ENCODE measurements around the gene ING1.
"Not testable (repeated sequence)": the region's sequence is repeated elsewhere in the genome, so short reads cannot be mapped to it uniquely, and the experiment has no call there.

ING1 gene, protein sequence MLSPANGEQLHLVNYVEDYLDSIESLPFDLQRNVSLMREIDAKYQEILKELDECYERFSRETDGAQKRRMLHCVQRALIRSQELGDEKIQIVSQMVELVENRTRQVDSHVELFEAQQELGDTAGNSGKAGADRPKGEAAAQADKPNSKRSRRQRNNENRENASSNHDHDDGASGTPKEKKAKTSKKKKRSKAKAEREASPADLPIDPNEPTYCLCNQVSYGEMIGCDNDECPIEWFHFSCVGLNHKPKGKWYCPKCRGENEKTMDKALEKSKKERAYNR

DNA sequence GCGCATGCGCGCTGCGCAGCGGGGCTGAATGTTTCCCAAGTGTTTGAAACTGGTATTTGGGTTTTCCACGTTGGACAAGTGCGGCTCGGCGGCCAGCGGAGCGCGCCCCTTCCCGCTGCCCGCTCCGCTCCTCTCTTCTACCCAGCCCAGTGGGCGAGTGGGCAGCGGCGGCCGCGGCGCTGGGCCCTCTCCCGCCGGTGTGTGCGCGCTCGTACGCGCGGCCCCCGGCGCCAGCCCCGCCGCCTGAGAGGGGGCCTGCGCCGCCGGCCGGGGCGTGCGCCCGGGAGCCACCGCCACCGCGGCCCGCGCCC lies at the start of gene ING1:
ING1 (plus strand) TSS at position 59 of the 311 bp plus-strand sequence. CDS start 450 bp downstream, outside the sequence.
- no peak for DNase-seq

DNA sequence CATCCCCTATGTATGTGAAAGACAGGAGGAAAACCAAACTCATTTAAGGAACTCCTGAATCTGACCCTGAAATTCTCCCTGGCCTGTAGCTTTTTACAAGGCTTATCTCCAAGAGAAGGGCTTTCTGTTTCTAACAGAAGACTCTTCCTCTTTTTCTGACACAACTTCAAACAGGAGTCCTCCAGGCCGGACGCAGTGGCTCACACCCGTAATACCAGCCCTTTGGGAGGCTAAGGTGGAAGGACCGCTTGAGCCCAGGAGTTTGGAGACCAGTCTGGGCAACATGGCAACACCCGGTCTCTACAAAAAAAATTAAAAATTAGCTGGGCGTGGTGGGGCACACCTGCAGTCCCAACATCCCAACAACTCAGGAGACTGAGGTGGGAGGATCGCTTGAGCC lies 49.5 kb upstream of the ING1 start:
- no peak for DNase-seq

GRCh38 chr13:110664673-110665072 lies 48.8 kb upstream of the ING1 start:
- no peak for DNase-seq

DNA sequence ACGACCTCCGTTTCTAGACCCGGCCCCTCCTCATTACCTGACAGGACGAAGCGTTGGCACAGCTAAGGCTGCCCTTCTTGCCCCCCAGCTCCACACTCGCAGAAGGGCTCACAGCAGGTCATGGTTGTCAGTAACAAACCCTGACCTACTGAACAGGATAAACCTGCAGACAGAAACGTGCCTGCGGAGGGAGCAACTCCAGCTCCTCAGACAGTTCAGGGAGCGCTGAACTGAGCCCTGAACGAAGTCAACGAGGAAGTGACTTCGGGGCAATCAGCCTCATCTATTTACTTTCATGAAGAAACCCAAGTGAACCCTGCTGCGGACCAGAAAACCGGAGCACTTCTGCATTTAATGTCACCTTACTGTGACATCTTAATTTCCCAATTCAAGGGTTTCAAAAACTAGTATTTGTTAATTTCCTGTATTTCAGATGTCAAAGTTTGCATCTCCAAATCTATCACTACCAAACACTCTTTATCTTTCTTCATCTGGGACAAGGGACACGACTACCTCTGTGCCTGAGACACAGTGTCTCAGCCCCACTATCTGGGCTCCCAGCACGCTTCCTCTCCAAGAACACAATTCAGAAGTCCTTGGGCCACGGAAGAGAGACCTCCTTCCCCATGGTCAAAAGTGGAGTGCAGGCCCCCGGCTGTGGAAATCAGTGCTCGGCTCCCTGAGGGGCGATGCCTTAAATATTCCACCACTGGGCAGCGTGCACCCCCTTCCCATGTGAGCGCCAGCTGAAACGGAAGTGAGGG lies 47.8 kb upstream of the ING1 start:
- no peak for DNase-seq

GRCh38 chr13:110666255-110666533 lies 47.3 kb upstream of the ING1 start:
- DNase-seq: no peak

- DNase-seq: no peak
Observed at GRCh38 chr13:110669036-110669435, 44.5 kb upstream of the ING1 start.

DNA sequence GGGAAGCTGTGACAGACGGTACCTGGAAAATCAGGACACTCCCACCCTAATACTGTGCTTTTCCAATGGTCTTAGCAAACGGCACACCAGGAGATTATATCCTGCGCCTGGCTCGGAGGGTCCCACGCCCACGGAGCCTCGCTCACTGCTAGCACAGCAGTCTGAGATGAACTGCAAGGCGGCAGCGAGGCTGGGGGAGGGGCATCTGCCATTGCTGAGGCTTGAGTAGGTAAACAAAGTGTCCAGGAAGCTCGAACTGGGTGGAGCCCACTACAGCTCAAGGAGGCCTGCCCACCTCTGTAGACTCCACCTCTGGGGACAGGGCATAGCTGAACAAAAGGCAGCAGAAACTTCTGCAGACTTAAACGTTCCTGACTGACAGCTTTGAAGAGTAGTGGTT lies 43.7 kb upstream of the ING1 start:
- not testable (repeated sequence) for DNase-seq

DNA sequence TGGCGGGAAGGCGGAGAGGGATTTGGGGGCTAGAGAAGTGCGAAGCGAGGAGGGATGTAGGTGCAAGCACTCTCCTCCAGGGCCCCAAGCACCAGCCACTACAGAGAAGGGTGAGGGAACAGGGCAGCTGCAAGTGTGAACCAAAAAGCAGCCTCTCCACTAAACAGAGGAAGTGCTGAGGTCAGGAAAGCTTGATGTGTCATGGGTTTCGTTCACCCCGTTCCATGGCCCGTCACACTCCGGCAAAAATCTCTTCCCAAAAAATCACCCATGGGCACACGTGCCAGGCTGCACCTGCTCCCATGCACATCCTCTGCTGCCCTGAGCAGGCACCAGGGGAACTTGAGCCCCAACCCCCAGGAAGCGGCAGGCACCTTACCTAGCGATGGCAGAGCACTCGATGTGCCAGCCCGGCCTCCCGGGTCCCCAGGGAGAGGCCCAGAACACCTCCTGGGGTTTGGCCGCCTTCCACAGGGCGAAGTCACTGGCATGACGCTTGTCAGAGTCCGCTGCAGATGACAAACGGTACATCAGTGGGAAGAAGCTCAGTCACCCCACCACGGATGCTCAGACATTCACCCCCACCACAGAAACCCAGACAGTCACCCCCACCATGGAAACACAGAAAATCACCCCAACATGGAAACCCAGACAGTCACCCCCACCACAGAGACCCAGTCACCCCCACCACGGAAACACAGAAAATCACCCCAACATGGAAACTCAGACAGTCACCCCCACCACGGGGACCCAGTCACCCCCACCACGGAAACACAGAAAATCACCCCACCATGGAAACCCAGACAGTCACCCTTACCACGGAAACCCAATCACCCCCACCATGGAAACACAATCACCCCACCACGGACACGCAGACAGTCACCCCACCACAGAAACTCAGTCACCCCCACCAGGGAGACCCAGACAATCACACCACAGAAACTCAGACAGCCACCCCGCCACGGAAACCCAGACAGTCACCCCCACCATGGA lies 36.6 kb upstream of the ING1 start:
- peak; percentile 47 for DNase-seq

- peak; percentile 25 for DNase-seq
Observed at GRCh38 chr13:110677731-110678545, 35.6 kb upstream of the ING1 start.

GRCh38 chr13:110680852-110681251 lies 32.6 kb upstream of the ING1 start:
- no peak for DNase-seq

- no peak for DNase-seq
Observed at GRCh38 chr13:110681868-110682550, 31.5 kb upstream of the ING1 start.

GRCh38 chr13:110682746-110683145 lies 30.8 kb upstream of the ING1 start:
- DNase-seq: no peak

DNA sequence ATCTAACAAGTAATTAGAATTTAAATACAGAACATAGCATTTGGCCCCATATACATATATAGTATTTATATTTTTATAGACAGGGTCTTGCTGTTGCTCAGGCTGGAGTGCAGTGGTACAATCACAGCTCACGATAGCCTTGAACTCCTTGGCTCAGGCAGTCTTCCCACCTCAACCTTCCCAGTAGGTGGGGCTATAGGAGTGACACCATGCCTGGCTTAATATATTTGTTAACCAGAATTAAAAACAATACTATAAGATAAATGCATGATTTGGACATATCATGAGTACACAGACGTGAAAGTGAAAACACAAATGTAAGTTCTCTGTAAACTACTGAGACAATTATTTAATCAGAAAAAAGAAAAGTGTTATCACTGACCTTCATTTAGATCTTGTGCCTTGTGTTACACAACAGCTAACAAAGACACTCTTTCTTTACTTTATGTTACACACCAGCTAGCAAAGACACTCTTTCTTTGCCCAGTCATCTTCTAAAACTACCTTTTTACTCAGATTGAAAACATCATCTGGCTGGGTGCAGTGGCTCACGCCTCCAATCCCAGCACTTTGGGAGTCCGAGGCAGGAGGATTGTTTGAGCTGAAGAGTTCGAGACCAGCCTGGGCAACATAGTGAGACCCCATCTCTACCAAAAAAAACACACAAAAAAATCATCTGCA lies 30.2 kb upstream of the ING1 start:
- DNase-seq: no peak

GRCh38 chr13:110683921-110684320 lies 29.6 kb upstream of the ING1 start:
- DNase-seq: no peak

- no peak for DNase-seq
Observed at GRCh38 chr13:110684388-110685056, 29.0 kb upstream of the ING1 start.

- DNase-seq: no peak
Observed at GRCh38 chr13:110685305-110686020, 28.0 kb upstream of the ING1 start.

DNA sequence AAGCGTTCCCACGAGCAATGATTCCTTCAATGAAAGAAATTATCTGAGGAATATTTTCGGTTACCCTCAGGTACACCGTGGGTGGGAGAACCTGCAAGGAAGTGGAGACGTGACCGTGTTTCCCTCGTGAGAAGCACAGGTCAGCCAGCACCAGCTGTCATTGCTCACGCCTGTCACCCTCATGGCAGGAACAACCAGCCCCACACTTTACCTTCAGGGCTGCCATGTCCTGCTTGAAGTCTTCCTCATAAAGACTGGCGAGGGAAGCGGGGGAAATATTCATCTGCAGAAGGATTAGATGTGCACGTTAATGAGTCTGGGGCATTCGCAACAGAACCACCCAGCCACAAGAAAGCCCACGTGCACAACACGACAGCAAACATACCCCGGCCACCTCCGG lies 25.8 kb upstream of the ING1 start:
- DNase-seq: no peak

DNA sequence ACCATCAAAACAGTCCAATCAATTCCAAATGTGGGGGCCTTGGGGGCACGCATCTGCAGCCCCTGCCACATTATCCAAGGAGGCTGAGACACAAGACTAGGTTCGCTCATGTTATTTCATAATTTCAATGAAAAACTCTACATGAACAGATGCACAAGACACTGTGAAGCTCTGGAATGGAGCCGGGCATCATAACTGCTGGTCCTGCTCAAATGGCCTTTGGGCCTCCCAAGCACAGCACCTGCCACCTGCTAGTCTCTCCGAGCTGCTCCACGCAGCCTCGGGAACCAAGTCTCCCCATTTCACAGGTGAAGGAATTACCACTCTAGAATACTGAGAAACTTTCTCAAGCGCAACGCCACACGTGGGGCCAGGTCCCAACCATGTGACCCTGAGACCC lies 24.5 kb upstream of the ING1 start:
- no peak for DNase-seq

- DNase-seq: no peak
Observed at GRCh38 chr13:110689711-110690110, 23.8 kb upstream of the ING1 start.

GRCh38 chr13:110690516-110690915 lies 23.0 kb upstream of the ING1 start:
- no peak for DNase-seq

Measured in stimulated activated CD4-positive, alpha-beta T cell treated with anti-CD3 and anti-CD28 coated beads, Interleukin-4, amount 100 ng/mL, for 24 hours (primary cell).